ENCODE data around the gene SH3PXD2A.

Gene SH3PXD2A

GRCh38 chr10:103749779-103750178 is 105.6 kb downstream of the SH3PXD2A start:
- H2AFZ ChIP-seq (ENCODE audit: low read depth, low read length) = no peak overlapping the region
- H3K9ac ChIP-seq (ENCODE audit: low read depth, low read length) = no peak overlapping the region
- ATAC-seq (ENCODE audit: insufficient read depth, low read depth) (no peak), DNase-seq (no peak)
- TF ChIP-seq CTCF (IDR thresholded peaks at IDR 0.05; ENCODE audit: borderline replicate concordance, extremely low read depth, low read length, poor library complexity, severe bottlenecking) = no peak
- TF ChIP-seq EZH2 (IDR thresholded peaks at IDR 0.05; ENCODE audit: borderline replicate concordance, low read depth, low read length, severe bottlenecking) = no peak
- H4K20me1 ChIP-seq (ENCODE audit: insufficient read depth, low read length) = 0 out of 2 replicates have a peak, but pooled peaks cover 5% of the 10 kb centered on the region
- H3K36me3 ChIP-seq (ENCODE audit: insufficient read depth, low read length) = no peaks in the 10 kb centered on the region
- H3K27ac ChIP-seq (ENCODE audit: low read length) = no peak overlapping the region
- H3K4me2 ChIP-seq (ENCODE audit: insufficient read depth, low read length) = no peak overlapping the region
- no peaks in the 10 kb centered on the region for H3K4me1 ChIP-seq (ENCODE audit: insufficient read depth, low read length)
- H3K27me3 ChIP-seq (ENCODE audit: insufficient read depth, low read length, poor library complexity) = peaks cover 6% of the 10 kb centered on the region
- no peaks in the 10 kb centered on the region for H3K79me2 ChIP-seq (ENCODE audit: insufficient read depth, low read length)
- H3K9me3 ChIP-seq (ENCODE audit: insufficient read depth, low read length, severe bottlenecking) = no peaks in the 10 kb centered on the region
- no peak overlapping the region for H3K4me3 ChIP-seq (ENCODE audit: low read depth in 1 of 2, low read length in 2 of 2)

- ATAC-seq (ENCODE audit: insufficient read depth, low read depth) (no peak), DNase-seq (no peak)
- TF ChIP-seq CTCF (IDR thresholded peaks at IDR 0.05; ENCODE audit: borderline replicate concordance, extremely low read depth, low read length, poor library complexity, severe bottlenecking) (no peak), EZH2 (IDR thresholded peaks at IDR 0.05; ENCODE audit: borderline replicate concordance, low read depth, low read length, severe bottlenecking) (no peak)
- no peak overlapping the region for H3K27ac ChIP-seq (ENCODE audit: low read length)
- H3K4me3 ChIP-seq (ENCODE audit: low read depth in 1 of 2, low read length in 2 of 2) = no peak overlapping the region
- H3K4me2 ChIP-seq (ENCODE audit: insufficient read depth, low read length) = no peak overlapping the region
- no peaks in the 10 kb centered on the region for H3K36me3 ChIP-seq (ENCODE audit: insufficient read depth, low read length)
- H3K4me1 ChIP-seq (ENCODE audit: insufficient read depth, low read length) = no peaks in the 10 kb centered on the region
- H3K79me2 ChIP-seq (ENCODE audit: insufficient read depth, low read length) = no peaks in the 10 kb centered on the region
- no peaks in the 10 kb centered on the region for H3K9me3 ChIP-seq (ENCODE audit: insufficient read depth, low read length, severe bottlenecking)
- peaks cover 7% of the 10 kb centered on the region for H3K27me3 ChIP-seq (ENCODE audit: insufficient read depth, low read length, poor library complexity)
- no peak overlapping the region for H3K9ac ChIP-seq (ENCODE audit: low read depth, low read length)
- no peak overlapping the region for H2AFZ ChIP-seq (ENCODE audit: low read depth, low read length)
- H4K20me1 ChIP-seq (ENCODE audit: insufficient read depth, low read length) = peaks cover 3% of the 10 kb centered on the region; the same call in 1 of the 2 replicates
Observed at GRCh38 chr10:103748020-103748419, 107.4 kb downstream of the SH3PXD2A start.

GRCh38 chr10:103747193-103747865 is 108.0 kb downstream of the SH3PXD2A start:
- Histone ChIP-seq H3K27ac (ENCODE audit: low read length) (no peak overlapping the region), H3K27me3 (ENCODE audit: insufficient read depth, low read length, poor library complexity) (peaks cover 7% of the 10 kb centered on the region), H3K9me3 (ENCODE audit: insufficient read depth, low read length, severe bottlenecking) (no peaks in the 10 kb centered on the region), H3K79me2 (ENCODE audit: insufficient read depth, low read length) (no peaks in the 10 kb centered on the region), H3K4me2 (ENCODE audit: insufficient read depth, low read length) (no peak overlapping the region), H4K20me1 (ENCODE audit: insufficient read depth, low read length) (peaks cover 3% of the 10 kb centered on the region; the same call in 1 of the 2 replicates), H3K9ac (ENCODE audit: low read depth, low read length) (no peak overlapping the region), H3K36me3 (ENCODE audit: insufficient read depth, low read length) (no peaks in the 10 kb centered on the region), H3K4me1 (ENCODE audit: insufficient read depth, low read length) (no peaks in the 10 kb centered on the region), H2AFZ (ENCODE audit: low read depth, low read length) (no peak overlapping the region), H3K4me3 (ENCODE audit: low read depth in 1 of 2, low read length in 2 of 2) (no peak overlapping the region)
- TF ChIP-seq EZH2 (IDR thresholded peaks at IDR 0.05; ENCODE audit: borderline replicate concordance, low read depth, low read length, severe bottlenecking) = no peak
- DNase-seq = no peak
- ATAC-seq (ENCODE audit: insufficient read depth, low read depth) = no peak

- Histone ChIP-seq H3K27ac (ENCODE audit: low read length) (no peak overlapping the region), H3K4me2 (ENCODE audit: insufficient read depth, low read length) (no peak overlapping the region), H3K4me1 (ENCODE audit: insufficient read depth, low read length) (no peaks in the 10 kb centered on the region), H3K36me3 (ENCODE audit: insufficient read depth, low read length) (no peaks in the 10 kb centered on the region), H3K79me2 (ENCODE audit: insufficient read depth, low read length) (no peaks in the 10 kb centered on the region), H3K4me3 (ENCODE audit: low read depth in 1 of 2, low read length in 2 of 2) (no peak overlapping the region), H2AFZ (ENCODE audit: low read depth, low read length) (no peak overlapping the region), H3K9ac (ENCODE audit: low read depth, low read length) (no peak overlapping the region), H4K20me1 (ENCODE audit: insufficient read depth, low read length) (peaks cover 3% of the 10 kb centered on the region; the same call in 1 of the 2 replicates), H3K9me3 (ENCODE audit: insufficient read depth, low read length, severe bottlenecking) (no peaks in the 10 kb centered on the region), H3K27me3 (ENCODE audit: insufficient read depth, low read length, poor library complexity) (peaks cover 7% of the 10 kb centered on the region)
- no peak for ATAC-seq (ENCODE audit: insufficient read depth, low read depth)
- TF ChIP-seq CTCF (IDR thresholded peaks at IDR 0.05; ENCODE audit: borderline replicate concordance, extremely low read depth, low read length, poor library complexity, severe bottlenecking) = no peak
- no peak for DNase-seq
Observed at GRCh38 chr10:103746598-103746997, 108.8 kb downstream of the SH3PXD2A start.

All from DND-41 (cell line).